ENCODE data around the gene KATNIP. TPM values are rescaled to one million over a fixed set of nuclear protein-coding genes. Genes with fewer than 3 reads are reported as not detected.

The KATNIP gene
- total and polyA plus RNA-seq, 9 of the 15 experiments (the other 6 are each of a cell fraction or from before 2014, with no cell fraction given) = 1.7 to 13.2 (median 8.0) TPM

DNA sequence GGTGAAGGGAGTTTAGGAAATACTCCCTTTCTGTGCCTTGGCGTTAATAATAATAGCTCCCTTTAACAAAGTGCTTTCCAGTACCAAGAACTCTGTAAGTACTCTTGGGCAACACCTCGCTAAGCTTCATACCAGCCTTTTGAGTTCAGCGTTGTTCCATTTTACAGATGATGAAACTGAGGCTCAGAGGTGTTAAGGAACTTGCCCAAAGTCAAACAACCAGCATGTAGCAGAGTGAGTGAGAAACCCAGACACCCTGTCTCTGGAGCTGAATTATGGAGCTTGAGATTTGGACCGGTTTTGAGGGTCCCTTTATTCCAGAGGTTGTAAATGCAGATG is 607 bp downstream of the KATNIP start (continued):
- TF ChIP-seq RCOR1 (IDR thresholded peaks at IDR 0.05; ENCODE audit: borderline replicate concordance in 1 of 2, low read depth in 2 of 2, low read length in 2 of 2) (peak in 1 of 2 experiments; percentile 73; a peak in 1 of 4 replicates), YY1 (IDR thresholded peaks at IDR 0.05; ENCODE audit: borderline replicate concordance in 1 of 3, control insufficient read depth in 1 of 3, extremely low read depth in 1 of 3, insufficient read depth in 3 of 3, insufficient read length in 1 of 3, insufficient replicate concordance in 2 of 3, low read depth in 1 of 3, low read length in 2 of 3) (no peak), BCOR (IDR thresholded peaks at IDR 0.05) (peak; percentile 96), CHD4 (IDR thresholded peaks at IDR 0.05; ENCODE audit: insufficient read depth, insufficient replicate concordance, low read depth, low read length, poor library complexity, severe bottlenecking) (peak; percentile 88), ESRRA (IDR thresholded peaks at IDR 0.05; ENCODE audit: borderline replicate concordance, low read depth) (0 out of 2 replicates have a peak, but pooled peaks have one; percentile 9), RUNX1 (IDR thresholded peaks at IDR 0.05; ENCODE audit: low read depth) (no peak), XRCC4 (IDR thresholded peaks at IDR 0.05; ENCODE audit: extremely low read depth, insufficient read depth, insufficient read length) (no peak), GTF2E2 (tag; IDR thresholded peaks at IDR 0.05) (no peak; the same call in 1 of the 2 replicates), TOE1 (IDR thresholded peaks at IDR 0.05; ENCODE audit: borderline replicate concordance) (0 out of 2 replicates have a peak, but pooled peaks have one; percentile 2), TOE1 (CRISPR knock-in tag; IDR thresholded peaks at IDR 0.05; ENCODE audit: borderline replicate concordance, low read depth) (no peak), RBM25 (IDR thresholded peaks at IDR 0.05; ENCODE audit: low read depth, low read length, severe bottlenecking) (peak; percentile 99), HNRNPK (IDR thresholded peaks at IDR 0.05; ENCODE audit: low read depth, low read length, poor library complexity, severe bottlenecking) (no peak)
- TF ChIP-seq, protein P1, sequence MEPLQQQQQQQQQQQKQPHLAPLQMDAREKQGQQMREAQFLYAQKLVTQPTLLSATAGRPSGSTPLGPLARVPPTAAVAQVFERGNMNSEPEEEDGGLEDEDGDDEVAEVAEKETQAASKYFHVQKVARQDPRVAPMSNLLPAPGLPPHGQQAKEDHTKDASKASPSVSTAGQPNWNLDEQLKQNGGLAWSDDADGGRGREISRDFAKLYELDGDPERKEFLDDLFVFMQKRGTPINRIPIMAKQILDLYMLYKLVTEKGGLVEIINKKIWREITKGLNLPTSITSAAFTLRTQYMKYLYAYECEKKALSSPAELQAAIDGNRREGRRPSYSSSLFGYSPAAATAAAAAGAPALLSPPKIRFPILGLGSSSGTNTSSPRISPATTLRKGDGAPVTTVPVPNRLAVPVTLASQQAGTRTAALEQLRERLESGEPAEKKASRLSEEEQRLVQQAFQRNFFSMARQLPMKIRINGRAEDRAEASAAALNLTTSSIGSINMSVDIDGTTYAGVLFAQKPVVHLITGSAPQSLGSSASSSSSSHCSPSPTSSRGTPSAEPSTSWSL (CRISPR knock-in tag; IDR thresholded peaks at IDR 0.05; ENCODE audit: borderline replicate concordance) = no peak
- TF ChIP-seq, protein P2, sequence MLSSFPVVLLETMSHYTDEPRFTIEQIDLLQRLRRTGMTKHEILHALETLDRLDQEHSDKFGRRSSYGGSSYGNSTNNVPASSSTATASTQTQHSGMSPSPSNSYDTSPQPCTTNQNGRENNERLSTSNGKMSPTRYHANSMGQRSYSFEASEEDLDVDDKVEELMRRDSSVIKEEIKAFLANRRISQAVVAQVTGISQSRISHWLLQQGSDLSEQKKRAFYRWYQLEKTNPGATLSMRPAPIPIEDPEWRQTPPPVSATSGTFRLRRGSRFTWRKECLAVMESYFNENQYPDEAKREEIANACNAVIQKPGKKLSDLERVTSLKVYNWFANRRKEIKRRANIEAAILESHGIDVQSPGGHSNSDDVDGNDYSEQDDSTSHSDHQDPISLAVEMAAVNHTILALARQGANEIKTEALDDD (IDR thresholded peaks at IDR 0.05) = no peak
- TF ChIP-seq, protein P3, sequence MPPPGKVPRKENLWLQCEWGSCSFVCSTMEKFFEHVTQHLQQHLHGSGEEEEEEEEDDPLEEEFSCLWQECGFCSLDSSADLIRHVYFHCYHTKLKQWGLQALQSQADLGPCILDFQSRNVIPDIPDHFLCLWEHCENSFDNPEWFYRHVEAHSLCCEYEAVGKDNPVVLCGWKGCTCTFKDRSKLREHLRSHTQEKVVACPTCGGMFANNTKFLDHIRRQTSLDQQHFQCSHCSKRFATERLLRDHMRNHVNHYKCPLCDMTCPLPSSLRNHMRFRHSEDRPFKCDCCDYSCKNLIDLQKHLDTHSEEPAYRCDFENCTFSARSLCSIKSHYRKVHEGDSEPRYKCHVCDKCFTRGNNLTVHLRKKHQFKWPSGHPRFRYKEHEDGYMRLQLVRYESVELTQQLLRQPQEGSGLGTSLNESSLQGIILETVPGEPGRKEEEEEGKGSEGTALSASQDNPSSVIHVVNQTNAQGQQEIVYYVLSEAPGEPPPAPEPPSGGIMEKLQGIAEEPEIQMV (tag; conservative IDR thresholded peaks at IDR 0.05; ENCODE audit: low read depth) = no peak
- TF ChIP-seq, protein P4, sequence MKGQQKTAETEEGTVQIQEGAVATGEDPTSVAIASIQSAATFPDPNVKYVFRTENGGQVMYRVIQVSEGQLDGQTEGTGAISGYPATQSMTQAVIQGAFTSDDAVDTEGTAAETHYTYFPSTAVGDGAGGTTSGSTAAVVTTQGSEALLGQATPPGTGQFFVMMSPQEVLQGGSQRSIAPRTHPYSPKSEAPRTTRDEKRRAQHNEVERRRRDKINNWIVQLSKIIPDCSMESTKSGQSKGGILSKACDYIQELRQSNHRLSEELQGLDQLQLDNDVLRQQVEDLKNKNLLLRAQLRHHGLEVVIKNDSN (CRISPR knock-in tag; IDR thresholded peaks at IDR 0.05) = no peak

All from K562 (cell line).